Measurements from ENCODE around the gene MST1.
A peak's percentile ranks its signal among the peaks of the same experiment; 100 is the strongest.
"Not testable (repeated sequence)": the region's sequence is repeated elsewhere in the genome, so short reads cannot be mapped to it uniquely, and the experiment has no call there.

Gene MST1

DNA sequence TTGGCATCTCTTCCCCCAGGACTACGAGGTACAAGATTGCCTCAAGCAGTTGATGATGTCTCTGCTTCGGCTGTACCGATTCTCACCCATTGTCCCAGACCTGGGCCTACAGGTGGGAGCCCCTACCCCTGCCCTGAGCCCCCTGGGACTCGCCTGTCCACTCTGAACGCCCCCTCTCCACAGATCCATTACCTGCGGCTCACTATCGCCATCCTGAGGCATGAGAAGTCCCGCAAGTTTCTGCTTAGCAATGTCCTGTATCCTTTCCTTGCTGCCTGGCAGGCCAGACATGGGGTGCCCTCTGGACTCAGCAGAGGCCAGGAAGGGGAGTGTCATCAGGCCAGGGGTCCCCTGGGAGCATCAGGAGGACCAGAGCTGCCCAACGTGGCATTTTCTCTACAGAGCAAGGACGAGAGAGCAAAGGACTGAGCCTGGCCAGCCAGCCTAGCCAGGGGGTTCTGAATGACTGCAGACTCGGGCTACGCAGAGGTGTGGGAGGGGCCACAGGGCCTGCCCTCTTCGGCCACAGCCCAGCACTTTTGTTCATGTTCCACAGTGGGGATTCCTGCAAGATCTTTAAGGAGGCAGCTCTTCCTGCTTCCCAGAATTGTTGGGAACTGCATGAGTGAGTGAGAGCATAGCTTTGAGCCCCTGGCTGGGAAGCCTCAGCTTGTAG, 11.3 kb upstream of the MST1 start:
- no peak for DNase-seq

DNA sequence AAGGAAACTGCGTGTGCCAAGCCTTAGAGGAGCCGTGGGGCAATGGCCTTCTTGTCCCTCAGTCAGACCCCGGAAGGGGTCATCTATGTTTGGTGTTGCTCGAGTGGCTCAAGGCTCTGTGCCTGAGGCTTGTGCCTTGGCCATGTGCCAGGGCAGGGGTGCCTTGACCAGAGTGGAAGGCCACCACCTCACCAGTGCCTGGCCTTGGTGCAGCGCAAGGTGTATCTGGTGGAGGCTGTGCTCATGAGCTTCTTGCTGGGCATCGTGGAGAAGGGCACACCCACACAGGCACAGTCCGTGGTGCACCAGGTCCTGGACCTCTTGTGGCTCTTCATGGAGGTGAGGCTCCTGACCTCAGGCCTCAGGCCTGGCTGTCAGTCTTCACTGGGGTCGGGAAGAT, 10.7 kb upstream of the MST1 start:
- DNase-seq = no peak

DNA sequence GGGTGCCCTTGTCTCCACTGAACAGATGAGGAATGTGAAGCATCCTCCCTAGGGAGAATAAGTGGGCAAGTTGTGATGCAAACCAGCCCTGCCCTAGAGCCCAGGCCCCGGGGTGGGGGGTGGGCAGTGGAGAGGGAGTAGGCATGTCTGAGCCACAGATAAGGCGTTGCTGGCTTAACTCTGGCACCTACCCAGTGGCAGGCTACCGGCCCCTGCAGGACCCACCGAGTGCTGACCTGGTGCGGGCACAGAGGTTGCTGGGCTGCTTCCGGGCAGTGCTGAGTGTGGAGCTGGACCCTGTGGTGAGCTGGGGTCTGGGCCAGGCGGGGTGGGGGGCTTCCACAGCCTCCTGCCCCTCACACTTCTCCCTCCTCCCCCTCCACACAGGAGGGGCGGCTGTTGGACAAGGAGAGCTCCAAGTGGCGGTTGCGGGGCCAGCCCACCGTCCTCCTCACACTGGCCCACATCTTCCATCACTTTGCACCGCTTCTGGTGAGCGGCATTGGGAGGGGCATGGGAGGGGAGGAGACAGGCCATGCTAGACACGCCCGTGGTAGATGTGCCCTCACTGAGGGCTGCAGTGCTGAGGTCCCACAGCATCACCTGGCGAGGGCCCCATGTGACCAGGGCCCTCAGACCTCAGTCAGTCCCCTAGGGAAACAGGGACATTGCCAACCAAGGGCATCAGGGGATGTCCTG, 10.2 kb upstream of the MST1 start:
- DNase-seq = no peak

GRCh38 chr3:49695350-49696015, 6.2 kb upstream of the MST1 start:
- DNase-seq = not testable (repeated sequence)

GRCh38 chr3:49694409-49695070, 5.3 kb upstream of the MST1 start:
- DNase-seq = not testable (repeated sequence)

GRCh38 chr3:49691481-49691880, 2.2 kb upstream of the MST1 start:
- DNase-seq = not testable (repeated sequence)

GRCh38 chr3:49690856-49691255, 1.6 kb upstream of the MST1 start:
- DNase-seq = not testable (repeated sequence)

DNA sequence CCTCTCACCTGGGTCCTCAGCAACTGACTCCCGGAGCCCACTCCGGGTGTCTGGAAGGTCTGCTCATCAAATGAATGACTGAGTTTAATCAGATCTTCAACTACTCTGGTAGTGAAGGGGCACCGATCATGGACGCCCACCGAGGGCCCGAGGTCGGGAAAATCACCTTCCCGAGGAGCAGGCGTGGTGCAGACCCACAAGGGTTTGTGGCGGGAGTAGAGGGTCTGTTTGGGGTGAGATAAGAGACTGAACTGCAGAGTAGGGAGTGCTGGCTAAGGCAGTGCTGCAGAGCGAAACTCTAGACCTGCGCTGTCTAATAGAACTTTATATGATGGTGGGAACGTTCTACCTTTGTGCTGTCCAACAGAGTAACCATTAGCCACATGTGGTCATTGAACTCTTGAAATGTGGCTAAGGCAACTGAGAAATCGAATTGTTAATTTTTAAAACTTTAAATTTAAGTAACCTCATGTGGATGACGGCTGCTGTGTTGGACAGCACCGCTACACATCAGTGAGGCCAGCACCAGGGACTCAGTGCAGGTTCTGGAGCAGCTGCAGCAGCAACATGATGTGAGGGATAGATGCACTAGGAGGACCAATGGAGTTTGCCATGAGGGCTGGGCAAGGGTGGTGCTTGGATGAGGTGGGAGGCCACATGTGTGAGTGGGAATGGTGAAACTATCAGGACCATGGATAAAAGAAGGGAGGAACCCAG, 792 bp upstream of the MST1 start:
- DNase-seq = not testable (repeated sequence)

GRCh38 chr3:49688338-49689045, 782 bp downstream of the MST1 start:
- DNase-seq = not testable (repeated sequence)

GRCh38 chr3:49687424-49687795, 1.9 kb downstream of the MST1 start:
- not testable (repeated sequence) for DNase-seq

DNA sequence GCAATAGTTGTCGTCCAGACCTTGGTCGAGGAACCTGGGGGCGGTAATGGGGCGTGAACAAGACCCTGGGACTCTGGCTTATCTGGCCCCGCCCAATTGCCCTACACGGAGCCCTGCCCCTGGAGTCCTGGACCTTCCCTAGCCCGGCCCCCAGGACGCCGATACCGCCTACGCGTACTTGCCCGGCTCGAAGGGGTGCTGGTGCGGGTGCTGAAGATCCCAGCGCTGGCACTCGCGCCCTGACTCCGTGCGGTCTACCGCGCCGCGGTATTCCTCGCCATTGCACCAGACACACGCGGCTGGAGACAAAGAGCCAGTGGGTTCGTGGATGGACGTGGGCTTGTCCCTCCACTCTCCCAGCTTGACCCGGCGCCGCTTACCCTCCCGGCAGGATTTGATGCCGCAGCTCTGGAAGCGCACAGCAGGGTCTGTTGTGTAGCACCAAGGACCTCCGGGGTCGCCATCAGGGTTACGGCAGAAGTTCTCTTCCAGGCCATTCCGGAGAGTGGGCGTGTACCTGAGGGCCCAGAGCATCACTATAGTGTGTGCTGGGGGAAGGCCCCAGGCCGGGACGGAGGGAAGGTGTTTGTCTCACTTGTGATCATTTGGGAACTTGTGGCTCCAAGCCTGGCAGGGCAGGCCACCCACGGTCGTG, 2.4 kb downstream of the MST1 start:
- not testable (repeated sequence) for DNase-seq

DNA sequence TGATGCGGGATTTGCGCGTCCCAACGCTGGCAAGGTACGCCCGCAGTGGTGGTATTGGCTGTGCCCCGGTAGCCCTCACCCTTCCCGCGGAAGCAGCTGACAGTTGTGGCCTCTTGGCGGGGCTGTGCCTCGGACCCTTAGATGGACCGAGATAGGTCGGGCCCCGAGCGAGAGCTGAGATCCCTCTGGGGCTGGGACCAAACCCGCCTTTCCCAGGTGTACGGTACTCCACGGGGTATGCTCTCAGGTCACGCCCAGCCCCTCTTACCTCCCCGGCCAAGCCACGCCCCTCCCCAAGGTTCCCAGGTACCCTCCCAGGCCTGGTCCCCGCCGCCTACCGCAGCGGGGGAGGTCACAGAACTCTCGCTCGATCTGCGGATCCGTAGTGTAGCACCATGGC, 2.9 kb downstream of the MST1 start:
- not testable (repeated sequence) for DNase-seq

DNA sequence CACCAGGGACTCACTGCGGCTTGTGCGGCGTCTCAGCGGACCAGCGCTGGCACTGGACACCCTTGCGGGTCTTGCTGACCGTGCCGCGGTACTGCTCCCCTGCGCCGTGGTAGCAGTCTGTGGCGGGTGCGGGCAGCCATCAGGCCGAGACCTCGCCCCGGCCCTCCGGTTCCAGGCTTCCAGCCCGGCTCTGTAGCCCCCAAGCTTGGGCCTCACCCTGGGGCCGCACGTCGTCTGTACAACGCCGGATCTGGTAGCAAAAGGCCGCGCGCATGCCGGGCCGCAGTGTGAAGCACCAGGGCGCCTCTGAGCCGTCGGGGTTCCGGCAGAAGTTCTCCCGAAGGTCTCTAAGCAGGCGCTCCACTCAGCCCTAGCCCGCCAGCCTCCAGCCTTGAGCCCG, 3.4 kb downstream of the MST1 start:
- not testable (repeated sequence) for DNase-seq

DNA sequence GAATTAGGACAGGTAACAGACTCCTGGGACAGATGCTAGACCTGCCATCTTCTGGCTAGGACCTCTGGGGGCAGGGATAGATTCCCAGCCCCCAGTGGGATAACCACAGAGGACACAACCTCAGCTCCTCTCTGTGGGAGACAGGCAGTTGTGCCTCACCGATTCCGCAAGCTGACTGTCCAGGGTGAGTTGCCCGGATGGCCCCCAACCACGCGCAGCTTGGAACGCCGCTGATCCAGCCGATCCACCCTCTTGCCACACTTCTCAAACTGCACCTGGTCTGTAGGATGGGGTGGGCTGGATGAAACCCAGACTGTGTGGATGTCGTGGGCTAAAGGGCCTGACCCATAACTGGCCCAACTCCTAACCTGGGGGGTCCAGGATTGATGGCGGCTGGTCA, 4.2 kb downstream of the MST1 start:
- DNase-seq = not testable (repeated sequence)

- DNase-seq = not testable (repeated sequence)
These were observed 4.8 kb downstream of the MST1 start for GRCh38 chr3:49684453-49684852.

DNA sequence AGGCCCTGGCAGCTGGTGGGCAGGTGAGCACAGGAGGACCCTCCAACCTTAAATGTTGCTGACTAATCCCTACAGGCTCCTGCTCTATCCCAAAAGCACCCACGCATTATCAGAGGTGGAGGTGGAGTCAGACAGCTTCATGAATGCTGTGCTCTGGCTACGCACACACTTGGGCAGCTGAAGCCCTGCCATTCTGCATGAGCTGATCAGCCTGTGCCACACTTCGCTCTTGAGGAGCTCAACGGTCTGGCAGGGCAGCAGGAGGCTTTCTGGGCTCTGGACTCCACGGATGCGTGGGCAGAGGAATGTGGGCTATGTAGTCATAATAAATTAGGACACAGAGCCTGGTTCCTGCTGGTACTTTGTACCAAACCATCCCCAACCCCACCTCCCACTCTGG, 6.1 kb downstream of the MST1 start:
- DNase-seq = no peak

- DNase-seq = no peak
These were observed 7.7 kb downstream of the MST1 start for GRCh38 chr3:49681543-49681942.

DNA sequence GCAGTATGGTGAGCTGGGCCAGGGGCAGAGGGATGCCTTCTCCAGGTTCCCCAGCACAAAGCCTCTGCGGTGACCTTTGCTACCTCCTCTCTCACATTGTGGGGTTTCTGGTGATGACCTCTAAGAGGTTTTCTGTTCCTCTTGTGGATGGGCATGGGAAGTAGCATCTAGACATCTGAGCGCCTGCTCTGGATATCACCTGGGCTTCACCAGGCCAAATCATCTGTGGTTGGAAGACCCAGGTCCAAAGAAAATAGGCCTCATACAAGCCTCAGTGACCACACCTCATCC, 8.1 kb downstream of the MST1 start:
- DNase-seq = no peak

DNA sequence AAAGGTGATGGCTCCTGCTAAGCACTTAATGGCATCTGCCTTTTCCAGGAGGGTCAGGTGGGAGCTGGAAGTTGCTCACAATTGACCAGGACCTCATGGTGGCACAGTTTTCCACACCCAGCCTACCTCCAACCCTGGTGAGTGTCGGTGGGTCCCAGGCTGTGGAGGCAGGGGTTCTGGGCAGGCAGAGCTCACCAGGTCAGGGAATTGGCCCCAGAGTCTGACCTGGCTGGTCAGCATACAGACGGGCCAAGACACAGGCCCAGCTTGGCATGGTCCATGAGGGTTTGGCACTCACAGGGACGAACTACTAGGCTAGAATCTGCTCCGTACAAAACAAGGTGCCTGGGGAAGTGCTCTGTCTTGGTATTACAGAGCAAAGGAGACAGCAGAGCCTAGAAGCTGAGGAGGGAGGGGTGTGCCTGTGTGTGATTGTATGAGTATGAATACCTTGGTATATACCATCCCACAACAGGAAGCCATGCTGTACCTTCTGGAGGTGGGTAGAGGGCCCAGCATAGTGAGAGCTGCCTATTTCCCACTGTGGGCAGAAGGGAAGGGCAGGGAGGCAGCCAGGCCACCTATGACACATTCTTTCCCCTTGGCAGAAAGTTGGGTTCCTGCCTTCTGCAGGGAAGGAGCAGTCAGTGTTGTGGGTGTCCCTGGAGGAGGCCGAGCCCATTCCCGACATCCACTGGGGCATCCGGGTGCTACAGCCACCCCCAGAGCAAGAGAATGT, 8.6 kb downstream of the MST1 start:
- no peak for DNase-seq

DNA sequence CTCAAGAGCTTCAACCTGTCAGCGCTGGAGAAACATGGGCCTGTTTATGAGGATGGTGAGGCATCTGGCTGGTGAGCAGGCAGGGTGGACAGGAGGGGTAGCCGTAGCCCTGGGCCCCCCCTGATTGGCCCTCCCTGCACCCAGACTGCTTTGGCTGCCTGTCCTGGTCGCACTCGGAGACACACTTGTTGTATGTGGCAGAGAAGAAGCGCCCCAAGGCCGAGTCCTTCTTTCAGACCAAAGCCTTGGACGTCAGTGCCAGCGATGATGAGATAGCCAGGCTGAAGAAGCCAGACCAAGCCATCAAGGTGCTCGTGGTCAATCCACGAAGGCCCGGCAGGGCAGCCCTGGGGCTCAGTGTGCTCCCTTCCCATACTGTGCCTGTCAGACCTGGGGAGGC, 13.4 kb downstream of the MST1 start:
- DNase-seq = no peak

DNA sequence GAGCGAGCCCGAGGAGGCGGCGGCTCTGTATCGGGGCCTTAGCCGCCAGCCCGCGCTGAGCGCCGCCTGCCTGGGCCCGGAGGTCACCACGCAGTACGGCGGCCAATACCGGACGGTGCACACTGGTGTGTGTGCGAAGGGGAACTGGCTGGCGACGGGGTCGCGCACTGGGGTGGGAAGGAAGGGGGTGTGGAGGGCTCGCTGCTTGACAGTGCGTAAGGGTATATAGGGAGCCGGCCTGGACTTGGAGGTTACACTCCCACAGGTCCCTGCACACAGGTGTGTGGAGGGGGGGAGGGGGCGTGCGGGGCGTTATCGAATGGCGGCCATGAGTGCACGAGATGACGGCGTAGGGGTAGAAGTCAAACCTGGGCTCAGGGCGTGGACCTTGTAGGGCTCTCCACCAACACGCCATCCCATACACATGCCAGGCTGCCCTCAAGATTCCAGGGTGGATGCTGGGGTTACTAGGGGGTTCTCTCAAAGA, 14.7 kb downstream of the MST1 start:
- DNase-seq = peak; percentile 50
